Prostate gland (tissue), 2 donors: ENCODE results near the gene PNMA1.

Source experiments
- POLR2A ChIP-seq: fragments of 450-650 bp; IDR thresholded peaks from one replicate; pipeline ENCODE4 v1.6.1; 2016; ENCODE audit warnings: antibody characterized with exemption, mild to moderate bottlenecking
- POLR2AphosphoS5 ChIP-seq: sonication (generic); formaldehyde crosslinking; IDR thresholded peaks from one replicate; pipeline ENCODE4 v1.6.1; 2017; ENCODE audit warnings: antibody characterized with exemption
- TF ChIP-seq, protein P1 (sequence below), 4 experiments: fragments of 200-600 bp in 2 of 4; fragments of 450-650 bp in 2 of 4; sonication (generic) in 2 of 4; IDR thresholded peaks; 1 replicate in 3 of 4; 2 replicates in 1 of 4; pipeline ENCODE4 v1.5.1; 2016 to 2019; ENCODE audit warnings: antibody characterized with exemption in 4 of 4, mild to moderate bottlenecking in 2 of 4, moderate library complexity in 2 of 4

DNA sequence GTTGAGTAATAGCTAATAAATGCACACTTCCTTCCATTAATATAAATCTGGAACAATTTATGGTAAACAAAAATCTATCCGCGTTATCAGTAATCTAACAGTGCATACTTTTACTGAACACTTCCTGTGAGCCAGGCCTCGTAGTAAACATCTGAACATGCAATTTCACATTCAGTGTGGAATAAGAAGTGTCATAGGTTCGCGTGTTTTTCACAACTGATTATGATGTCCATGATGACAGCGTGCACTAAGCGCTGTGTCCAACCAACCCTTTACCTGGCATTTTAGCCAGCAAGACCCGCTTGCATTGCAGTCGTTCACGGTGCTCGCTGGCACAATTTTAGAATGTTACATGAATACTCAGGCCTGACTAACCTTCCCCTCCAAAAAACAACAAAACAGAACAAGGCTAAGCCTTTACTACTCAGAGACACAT, 2.1 kb downstream of the PNMA1 start:
- TF ChIP-seq, protein P1, sequence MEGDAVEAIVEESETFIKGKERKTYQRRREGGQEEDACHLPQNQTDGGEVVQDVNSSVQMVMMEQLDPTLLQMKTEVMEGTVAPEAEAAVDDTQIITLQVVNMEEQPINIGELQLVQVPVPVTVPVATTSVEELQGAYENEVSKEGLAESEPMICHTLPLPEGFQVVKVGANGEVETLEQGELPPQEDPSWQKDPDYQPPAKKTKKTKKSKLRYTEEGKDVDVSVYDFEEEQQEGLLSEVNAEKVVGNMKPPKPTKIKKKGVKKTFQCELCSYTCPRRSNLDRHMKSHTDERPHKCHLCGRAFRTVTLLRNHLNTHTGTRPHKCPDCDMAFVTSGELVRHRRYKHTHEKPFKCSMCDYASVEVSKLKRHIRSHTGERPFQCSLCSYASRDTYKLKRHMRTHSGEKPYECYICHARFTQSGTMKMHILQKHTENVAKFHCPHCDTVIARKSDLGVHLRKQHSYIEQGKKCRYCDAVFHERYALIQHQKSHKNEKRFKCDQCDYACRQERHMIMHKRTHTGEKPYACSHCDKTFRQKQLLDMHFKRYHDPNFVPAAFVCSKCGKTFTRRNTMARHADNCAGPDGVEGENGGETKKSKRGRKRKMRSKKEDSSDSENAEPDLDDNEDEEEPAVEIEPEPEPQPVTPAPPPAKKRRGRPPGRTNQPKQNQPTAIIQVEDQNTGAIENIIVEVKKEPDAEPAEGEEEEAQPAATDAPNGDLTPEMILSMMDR (IDR thresholded peaks at IDR 0.05), result no peak
- TF ChIP-seq POLR2A, result no peak
- TF ChIP-seq POLR2AphosphoS5, result no peak
